Fibroblast of lung (primary cell): Measurements from ENCODE around the gene GNL3L.
"Not testable (repeated sequence)": the region's sequence is repeated elsewhere in the genome, so short reads cannot be mapped to it uniquely, and the experiment has no call there.

Source experiments
- EZH2 ChIP-seq: IDR thresholded peaks from 2 replicates; pipeline ENCODE4 v1.5.1; 2012; ENCODE audit warnings: low read length, control low read depth, mild to moderate bottlenecking; ENCODE audit errors: missing control alignments
- TF ChIP-seq, protein P1 (sequence below), 2 donors: IDR thresholded peaks in 1 of 2; conservative IDR thresholded peaks in 1 of 2; 1 replicate in 1 of 2; 2 replicates in 1 of 2; pipeline ENCODE4 v1.5.1; 2011 to 2012; ENCODE audit warnings: low read length in 2 of 2, control low read depth in 1 of 2, inconsistent platforms in 1 of 2, low read depth in 1 of 2, mild to moderate bottlenecking in 1 of 2

DNA sequence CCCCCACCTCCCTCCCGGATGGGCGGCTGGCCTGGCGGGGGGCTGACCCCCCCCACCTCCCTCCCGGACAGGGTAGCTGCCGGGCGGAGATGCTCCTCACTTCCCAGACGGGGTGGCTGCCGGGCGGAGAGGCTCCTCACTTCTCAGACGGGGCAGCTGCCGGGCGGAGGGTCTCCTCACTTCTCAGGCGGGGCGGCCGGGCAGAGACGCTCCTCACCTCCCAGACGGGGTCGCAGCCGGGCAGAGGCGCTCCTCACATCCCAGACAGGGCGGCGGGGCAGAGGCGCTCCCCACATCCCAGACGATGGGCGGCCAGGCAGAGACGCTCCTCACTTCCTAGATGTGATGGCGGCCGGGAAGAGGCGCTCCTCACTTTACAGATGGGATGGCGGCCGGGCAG lies 42.6 kb downstream of the GNL3L start:
- TF ChIP-seq, protein P1, sequence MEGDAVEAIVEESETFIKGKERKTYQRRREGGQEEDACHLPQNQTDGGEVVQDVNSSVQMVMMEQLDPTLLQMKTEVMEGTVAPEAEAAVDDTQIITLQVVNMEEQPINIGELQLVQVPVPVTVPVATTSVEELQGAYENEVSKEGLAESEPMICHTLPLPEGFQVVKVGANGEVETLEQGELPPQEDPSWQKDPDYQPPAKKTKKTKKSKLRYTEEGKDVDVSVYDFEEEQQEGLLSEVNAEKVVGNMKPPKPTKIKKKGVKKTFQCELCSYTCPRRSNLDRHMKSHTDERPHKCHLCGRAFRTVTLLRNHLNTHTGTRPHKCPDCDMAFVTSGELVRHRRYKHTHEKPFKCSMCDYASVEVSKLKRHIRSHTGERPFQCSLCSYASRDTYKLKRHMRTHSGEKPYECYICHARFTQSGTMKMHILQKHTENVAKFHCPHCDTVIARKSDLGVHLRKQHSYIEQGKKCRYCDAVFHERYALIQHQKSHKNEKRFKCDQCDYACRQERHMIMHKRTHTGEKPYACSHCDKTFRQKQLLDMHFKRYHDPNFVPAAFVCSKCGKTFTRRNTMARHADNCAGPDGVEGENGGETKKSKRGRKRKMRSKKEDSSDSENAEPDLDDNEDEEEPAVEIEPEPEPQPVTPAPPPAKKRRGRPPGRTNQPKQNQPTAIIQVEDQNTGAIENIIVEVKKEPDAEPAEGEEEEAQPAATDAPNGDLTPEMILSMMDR (conservative IDR thresholded peaks at IDR 0.05 in 1 of 2, IDR thresholded peaks at IDR 0.05 in 1 of 2; ENCODE audit: low read depth in 1 of 2, low read length in 2 of 2): not testable (repeated sequence)
- TF ChIP-seq EZH2: not testable (repeated sequence)
